GM13976 (cell line): Measurements from ENCODE around the gene FOXJ1.

Experiments used
- DNase-seq: peaks from one replicate; pipeline ENCODE4 v3.0.0; 2012; ENCODE audit warnings: low spot score
- in situ Hi-C: fragments of 300-500 bp; cut with MboI; formaldehyde crosslinking; loops from one replicate; pipeline ENCODE4 v1.12.0; 2022; ENCODE audit warnings: low sequenced_read_pairs, mixed read lengths, inconsistent platforms; ENCODE audit not compliant: unreplicated experiment
- TF ChIP-seq, protein P1 (sequence below): IDR thresholded peaks from 2 replicates; pipeline ENCODE4 v1.5.1; 2012; ENCODE audit warnings: borderline replicate concordance, mild to moderate bottlenecking; ENCODE audit not compliant: insufficient read depth; ENCODE audit errors: extremely low read depth, missing control alignments, control extremely low read depth

Gene FOXJ1

DNA sequence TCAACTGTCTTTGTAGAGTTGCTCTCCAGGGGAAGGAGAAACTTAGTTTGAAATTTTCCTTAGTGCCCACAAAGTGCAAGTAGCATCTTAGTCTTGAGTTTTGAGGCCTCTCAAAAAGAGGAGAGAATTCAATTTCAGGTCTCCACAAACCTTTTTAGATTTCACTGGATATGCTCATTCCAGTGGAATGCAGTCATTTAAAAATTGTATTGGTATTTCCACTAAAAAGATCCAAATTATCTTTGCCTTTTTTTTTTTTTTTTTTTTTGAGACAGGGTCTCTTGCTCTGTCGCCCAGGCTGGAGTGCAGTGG, 6.9 kb upstream of the FOXJ1 start:
- TF ChIP-seq, protein P1, sequence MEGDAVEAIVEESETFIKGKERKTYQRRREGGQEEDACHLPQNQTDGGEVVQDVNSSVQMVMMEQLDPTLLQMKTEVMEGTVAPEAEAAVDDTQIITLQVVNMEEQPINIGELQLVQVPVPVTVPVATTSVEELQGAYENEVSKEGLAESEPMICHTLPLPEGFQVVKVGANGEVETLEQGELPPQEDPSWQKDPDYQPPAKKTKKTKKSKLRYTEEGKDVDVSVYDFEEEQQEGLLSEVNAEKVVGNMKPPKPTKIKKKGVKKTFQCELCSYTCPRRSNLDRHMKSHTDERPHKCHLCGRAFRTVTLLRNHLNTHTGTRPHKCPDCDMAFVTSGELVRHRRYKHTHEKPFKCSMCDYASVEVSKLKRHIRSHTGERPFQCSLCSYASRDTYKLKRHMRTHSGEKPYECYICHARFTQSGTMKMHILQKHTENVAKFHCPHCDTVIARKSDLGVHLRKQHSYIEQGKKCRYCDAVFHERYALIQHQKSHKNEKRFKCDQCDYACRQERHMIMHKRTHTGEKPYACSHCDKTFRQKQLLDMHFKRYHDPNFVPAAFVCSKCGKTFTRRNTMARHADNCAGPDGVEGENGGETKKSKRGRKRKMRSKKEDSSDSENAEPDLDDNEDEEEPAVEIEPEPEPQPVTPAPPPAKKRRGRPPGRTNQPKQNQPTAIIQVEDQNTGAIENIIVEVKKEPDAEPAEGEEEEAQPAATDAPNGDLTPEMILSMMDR, result no peak
- in situ Hi-C loops, result no loop called here
- DNase-seq, result no peak

DNA sequence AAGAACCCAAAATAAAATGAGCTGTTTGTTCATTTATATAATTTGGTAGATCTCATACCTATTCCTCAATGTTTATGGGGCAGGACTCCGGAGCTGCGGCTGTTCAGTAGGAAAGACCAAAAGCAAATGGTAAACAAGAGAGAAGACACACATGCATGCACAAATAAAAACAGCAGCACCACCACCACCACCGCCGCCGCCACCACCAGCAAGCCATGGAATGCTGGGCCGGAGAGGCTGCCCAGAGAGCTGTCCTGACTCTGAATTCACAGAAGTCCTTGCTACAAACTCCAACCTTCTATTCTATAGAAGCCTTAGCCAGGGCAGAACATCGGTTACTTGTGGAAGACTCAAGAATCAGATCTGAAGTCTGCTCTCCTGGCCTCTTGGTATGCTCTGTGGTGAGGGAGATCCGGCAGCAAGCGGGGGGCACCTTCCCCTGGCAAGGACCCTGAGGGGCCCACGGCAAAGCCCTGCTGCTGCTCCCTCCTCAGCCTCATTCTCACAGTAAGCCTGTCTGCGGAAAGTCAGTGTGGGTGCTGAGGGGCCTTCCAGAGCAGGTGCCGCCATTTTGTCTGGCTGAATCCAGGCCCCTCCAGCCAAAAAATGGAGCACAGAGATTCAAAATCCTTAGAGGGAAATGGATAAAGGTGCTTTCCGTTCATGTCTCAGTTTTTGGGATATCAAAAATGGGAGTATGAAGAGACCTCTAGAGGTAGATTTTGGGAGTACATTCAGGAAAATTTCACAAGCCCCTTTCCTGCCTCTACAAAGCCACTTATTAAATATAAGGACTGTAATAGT, 6.4 kb upstream of the FOXJ1 start:
- in situ Hi-C loops, result no loop called here
- peak; percentile 32 for DNase-seq
- TF ChIP-seq, protein P1, result no peak

DNA sequence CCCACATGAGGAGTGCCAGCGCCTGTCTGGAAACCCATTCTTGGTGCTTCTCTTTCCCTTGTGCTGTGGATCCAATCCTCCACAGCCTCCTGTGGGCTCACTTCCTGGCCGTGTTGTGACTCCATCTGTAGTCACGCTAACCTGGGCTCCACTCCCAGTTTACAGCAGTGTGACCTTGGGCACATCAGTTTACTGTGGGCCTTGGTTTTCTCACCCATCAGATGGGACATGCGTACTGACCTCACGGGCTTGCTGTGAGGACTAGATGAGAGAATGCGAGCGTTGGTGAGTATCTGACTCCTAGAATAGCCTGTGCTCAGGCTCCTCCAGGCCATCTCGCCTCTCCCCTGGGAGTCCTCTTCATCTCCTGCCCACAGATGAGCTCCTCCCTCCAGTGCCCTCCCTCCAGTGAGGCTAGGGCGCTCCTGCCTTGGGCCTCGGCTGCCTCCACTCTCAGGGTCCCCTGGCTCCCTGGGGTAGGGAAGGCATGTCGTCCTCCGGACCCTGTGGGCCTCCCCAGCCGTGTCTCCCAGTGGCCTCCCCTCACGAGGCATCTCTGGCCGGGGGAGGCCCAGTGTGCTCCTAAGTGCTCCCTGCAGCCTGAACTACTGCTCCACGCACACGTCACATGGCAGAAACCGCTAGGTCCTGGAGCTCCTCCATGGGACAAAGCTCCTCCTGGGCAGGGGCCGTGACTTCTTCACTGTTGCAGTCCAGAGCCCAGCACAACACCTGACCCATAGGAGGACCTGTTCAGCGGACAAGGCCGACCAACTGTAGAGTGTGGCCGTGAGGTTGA, 5.2 kb upstream of the FOXJ1 start:
- in situ Hi-C loops, result no loop called here
- TF ChIP-seq, protein P1, result no peak
- DNase-seq, result peak; percentile 40

DNA sequence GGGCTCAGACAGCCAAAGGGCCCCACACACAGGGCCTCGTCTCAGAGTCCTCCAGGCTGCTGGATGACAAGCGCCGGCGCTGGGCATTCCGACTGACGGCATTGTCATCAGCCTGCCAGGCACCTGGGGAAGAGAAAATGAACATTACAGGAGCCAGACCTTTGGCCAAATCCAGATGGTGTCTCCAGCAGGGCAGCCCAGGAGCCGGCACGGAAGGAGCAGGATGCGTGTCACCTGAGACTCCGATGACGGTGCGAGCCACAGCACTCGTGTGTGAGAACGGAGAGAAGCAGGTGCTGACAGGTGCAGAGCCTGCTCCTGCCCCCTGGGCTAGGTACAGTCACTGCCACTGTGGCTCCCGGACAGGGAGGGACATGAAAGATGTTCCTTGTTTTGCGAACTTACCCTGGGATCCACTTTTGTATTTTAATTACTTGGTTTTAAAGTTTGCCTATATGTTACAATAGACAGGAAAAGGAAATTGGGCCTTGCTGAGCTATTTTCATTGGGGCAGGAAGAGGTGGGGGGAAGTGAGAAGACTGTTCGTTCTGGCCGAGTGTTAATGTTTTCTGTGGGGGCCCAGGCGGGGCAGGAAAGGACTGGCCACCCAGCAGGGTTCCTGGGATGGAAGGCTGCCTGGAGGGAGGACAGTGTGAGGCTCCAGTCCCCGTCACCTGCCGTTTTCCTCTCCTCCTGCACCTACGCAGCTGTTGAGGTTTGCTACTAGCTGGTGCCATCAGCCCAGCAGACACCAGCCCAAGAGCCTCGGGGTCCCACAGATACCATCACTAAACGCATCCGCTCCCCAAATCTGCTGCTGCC, 4.4 kb upstream of the FOXJ1 start:
- peak; percentile 71 for DNase-seq
- TF ChIP-seq, protein P1, result no peak
- in situ Hi-C loops, result no loop called here

DNA sequence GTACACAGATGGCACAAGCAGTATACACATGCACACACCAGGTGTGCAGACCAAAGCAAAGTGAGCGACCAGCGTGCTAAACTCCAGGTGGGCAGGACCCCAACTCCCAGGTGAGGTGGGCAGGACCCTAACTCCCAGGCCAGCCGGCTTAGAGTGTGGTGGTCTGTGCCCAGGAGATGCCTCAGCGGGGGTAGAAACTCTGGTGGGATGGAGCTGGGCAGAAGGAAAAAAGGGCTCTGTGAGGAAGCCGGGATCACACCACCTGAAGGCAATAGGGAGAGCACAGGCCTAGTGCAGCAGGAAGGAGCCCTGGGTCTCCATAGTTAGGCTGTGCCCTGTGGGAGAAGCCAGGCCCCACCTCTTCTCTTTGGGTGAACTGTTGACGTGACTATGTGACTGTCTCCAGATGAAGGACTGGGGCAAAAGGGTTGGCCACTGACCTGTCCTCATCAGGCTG, 1.6 kb upstream of the FOXJ1 start:
- in situ Hi-C loops, result no loop called here
- peak; percentile 27 for DNase-seq
- TF ChIP-seq, protein P1, result no peak

DNA sequence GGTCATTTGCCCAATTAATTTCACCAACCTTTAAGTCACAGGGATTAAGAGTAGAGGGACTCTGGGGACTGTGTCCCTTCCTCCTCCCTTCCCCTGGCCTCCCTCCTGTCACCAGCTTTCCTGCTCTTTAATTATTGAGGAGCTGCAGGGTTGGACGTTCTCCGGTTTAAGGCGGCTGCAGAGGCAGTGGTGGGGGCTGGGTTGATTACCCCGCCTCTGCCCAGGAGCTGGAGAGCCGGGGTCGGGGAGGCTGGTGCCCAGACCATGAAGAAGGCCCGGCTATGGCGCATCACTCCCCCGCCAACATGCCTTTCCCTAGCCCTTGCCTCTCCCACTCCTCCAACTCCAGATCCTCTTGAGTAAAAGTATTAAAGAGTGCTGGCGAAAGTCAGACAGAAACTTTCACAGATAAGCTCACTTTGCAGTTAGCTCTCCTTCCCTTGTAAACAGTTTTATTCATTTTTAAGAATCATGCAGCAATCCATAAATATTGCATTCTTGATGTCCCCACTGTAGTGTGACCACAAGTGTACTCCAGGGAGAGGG, 1.1 kb upstream of the FOXJ1 start:
- in situ Hi-C loops, result no loop called here

More for the DNA sequence above, 1.1 kb upstream of the FOXJ1 start:
- TF ChIP-seq, protein P1, result no peak
- no peak for DNase-seq
